Thymus (tissue), 11 donors: ENCODE data around the gene SLC2A1. TPM values are rescaled to one million over a fixed set of nuclear protein-coding genes. Genes with fewer than 3 reads are reported as not detected.

Source experiments
- DNase-seq, 9 donors: peaks; one replicate each; pipeline ENCODE4 v3.0.0-alpha.2; 2013; ENCODE audit warnings: low spot score in 9 of 9, low read depth in 6 of 9, missing footprints in 1 of 9
- H3K27ac ChIP-seq, 2 donors: one replicate each; pipeline ENCODE4 v1.5.1; 2013; ENCODE audit warnings: control low read depth in 1 of 2, low read depth in 1 of 2, low read length in 1 of 2, mild to moderate bottlenecking in 1 of 2, moderate library complexity in 1 of 2
- H3K27me3 ChIP-seq, 2 donors: one replicate each; pipeline ENCODE4 v1.5.1; 2013; ENCODE audit warnings: low read length in 1 of 2; ENCODE audit not compliant: control insufficient read depth in 2 of 2, insufficient read depth in 1 of 2
- H3K36me3 ChIP-seq, 2 donors: one replicate each; pipeline ENCODE4 v1.5.1; 2013; ENCODE audit warnings: low read length in 1 of 2, mild to moderate bottlenecking in 1 of 2, moderate library complexity in 1 of 2; ENCODE audit not compliant: control insufficient read depth in 2 of 2, insufficient read depth in 2 of 2
- H3K4me1 ChIP-seq, 2 donors: one replicate each; pipeline ENCODE4 v1.5.1; 2013; ENCODE audit warnings: low read length in 2 of 2; ENCODE audit not compliant: control insufficient read depth in 2 of 2, insufficient read depth in 2 of 2
- H3K4me3 ChIP-seq, 2 donors: one replicate each; pipeline ENCODE4 v1.5.1; 2013; ENCODE audit warnings: low read length in 2 of 2, control low read depth in 1 of 2, mild to moderate bottlenecking in 1 of 2
- H3K9me3 ChIP-seq, 2 donors: one replicate each; pipeline ENCODE4 v1.5.1; 2013; ENCODE audit warnings: low read length in 1 of 2, mild to moderate bottlenecking in 1 of 2; ENCODE audit not compliant: control insufficient read depth in 2 of 2, insufficient read depth in 1 of 2
- WGBS: extraction: QIAGEN DNeasy Blood & Tissue Kit; methylation state at CpG from one replicate; pipeline ENCODE4 v1.1.7; 2013; 5-methylcytosine and 5-hydroxymethylcytosine counted together
- polyA plus RNA-seq: library from polyadenylated mRNA; stranded (reverse); fragments of 200-250 nt; gene quantifications from one replicate; pipeline ENCODE4 v1.2.3, GENCODE V29; 2013
- total RNA-seq: library from RNA; stranded (reverse); fragments of 120-200 nt; gene quantifications from one replicate; pipeline ENCODE4 v1.2.4, GENCODE V29; 2013
- donor health status: healthy.

SLC2A1 gene
- total and polyA plus RNA-seq, 2 donors = 15.9 to 23.7 TPM

DNA sequence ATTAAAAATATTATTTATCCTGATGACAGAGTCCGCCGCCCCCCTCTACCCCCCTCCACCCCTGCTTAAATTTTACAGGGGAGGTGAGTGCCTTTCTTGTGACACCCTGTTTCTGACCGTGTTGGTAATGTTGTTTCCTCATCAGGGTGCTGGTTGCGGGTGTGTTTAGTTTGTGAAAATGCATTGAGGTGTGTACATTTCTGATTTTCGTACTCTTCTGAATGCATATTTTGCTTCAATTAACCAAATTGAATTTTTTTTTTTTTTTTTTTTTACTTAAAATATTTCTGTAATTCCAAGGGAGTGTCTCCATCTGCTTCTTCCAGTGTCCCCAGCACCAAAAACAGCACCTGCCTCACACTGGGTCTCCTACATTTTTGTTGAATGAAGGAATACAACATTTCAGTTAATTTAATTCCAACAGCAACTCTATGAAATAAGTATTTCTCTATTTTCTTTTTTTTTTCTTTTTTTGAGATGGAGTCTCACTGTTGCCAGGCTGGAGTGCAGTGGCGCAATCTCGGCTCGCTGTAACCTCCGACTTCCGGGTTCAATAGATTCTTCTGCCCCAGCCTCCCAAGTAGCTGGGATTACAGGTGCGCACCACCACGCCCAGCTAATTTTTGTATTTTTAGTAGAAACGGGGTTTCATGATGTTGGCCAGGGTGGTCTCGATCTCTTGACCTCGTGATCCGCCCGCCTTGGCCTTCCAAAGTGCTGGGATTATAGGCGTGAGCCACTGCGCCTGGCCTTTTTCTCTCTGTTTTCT, 5.6 kb upstream of the SLC2A1 start:
- H3K27ac ChIP-seq = no peak overlapping the region
- H3K4me1 ChIP-seq = peaks cover 13 to 40% of the 10 kb centered on the region in 2 donors
- no peak for DNase-seq
- 95% methylated on average over 19 of the region's 19 CpGs for whole genome bisulfite sequencing
- no peak overlapping the region for H3K4me3 ChIP-seq
- H3K9me3 ChIP-seq = no peaks in the 10 kb centered on the region
- H3K27me3 ChIP-seq = peaks cover 0 to 31% of the 10 kb centered on the region in 2 donors
- H3K36me3 ChIP-seq = no peaks in the 10 kb centered on the region

DNA sequence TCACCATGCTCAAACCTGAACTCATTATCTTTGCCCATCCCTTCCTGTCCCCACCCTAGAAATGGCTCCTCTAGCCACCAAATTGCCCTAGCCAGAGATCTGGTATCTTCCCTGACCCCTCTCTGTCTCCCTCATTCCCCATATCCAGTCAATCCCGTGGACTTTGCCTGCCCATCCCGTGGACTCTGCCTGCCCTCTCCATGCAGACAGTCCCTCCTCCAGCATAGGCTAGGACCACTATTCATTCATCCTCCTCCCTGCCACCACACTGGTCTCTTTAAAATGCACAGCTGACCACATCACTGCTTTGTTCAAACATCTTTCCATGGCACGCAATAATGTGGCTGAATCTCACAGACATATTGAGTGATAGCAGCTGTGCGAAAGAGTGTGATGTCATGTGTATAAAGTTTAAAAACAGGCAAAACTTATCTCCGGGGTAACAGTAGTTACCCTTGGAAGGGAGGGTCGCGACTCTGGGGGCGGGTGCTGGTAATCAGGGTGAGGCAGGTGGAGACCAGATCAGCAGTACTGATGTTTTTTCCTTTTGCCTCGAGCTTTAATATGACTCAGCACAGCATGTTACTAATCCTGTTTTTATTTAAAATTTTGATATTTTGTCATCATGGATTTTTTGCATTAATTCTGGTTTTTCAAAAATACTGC, 4.8 kb upstream of the SLC2A1 start:
- peak in 1 of 9 donors; percentile 39 for DNase-seq
- H3K36me3 ChIP-seq = no peaks in the 10 kb centered on the region
- peaks cover 0 to 32% of the 10 kb centered on the region in 2 donors for H3K27me3 ChIP-seq
- WGBS = 31% methylated on average over 9 of the region's 9 CpGs
- H3K9me3 ChIP-seq = no peaks in the 10 kb centered on the region
- H3K27ac ChIP-seq = peak overlapping the region in 1 of 2 donors; percentile 47
- no peak overlapping the region for H3K4me3 ChIP-seq
- H3K4me1 ChIP-seq = peaks cover 13 to 43% of the 10 kb centered on the region in 2 donors

DNA sequence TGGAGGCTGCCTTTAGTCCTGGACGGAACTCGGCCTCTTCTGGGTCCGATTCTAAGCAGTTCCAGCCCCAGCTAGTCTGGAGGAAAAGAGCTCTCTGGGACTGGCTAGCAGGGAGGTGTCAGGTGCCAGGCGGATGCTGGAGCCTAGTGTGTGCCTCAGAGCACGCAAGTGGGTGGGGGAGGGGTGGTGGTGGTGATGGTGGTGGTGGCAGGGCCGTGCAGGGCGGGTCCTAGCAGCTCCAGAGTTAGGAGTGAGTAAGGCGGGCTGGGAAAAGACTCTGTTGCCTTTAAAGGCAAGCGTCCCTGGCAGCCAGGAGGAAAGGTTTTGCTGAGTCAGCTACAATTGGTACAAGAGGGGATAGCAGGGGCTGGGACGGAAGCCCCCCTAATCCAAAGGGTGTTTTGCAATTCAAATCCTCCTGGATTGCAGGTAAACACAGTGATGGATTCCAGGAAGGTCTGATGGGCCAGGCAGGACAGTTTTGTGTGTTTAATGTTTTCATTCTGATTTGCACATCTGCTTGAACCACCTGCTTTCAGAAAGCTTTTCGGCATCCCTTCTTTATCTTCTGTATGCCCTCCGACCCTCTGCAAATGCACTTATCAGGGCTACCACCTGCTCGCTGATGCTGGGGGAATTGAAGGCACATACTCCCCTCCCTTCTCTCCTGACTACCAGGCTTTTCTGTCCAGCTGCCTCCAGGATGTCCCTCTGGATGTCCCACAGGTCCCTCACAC, 4.1 kb upstream of the SLC2A1 start:
- Histone ChIP-seq H3K27ac (peak overlapping the region in 1 of 2 donors; percentile 47), H3K36me3 (no peaks in the 10 kb centered on the region), H3K9me3 (no peaks in the 10 kb centered on the region), H3K4me3 (no peak overlapping the region), H3K4me1 (peaks cover 13 to 43% of the 10 kb centered on the region in 2 donors), H3K27me3 (peaks cover 0 to 33% of the 10 kb centered on the region in 2 donors)
- peak in 2 of 9 donors; percentile 50 to 58 for DNase-seq
- 58% methylated on average over 13 of the region's 13 CpGs for WGBS

DNA sequence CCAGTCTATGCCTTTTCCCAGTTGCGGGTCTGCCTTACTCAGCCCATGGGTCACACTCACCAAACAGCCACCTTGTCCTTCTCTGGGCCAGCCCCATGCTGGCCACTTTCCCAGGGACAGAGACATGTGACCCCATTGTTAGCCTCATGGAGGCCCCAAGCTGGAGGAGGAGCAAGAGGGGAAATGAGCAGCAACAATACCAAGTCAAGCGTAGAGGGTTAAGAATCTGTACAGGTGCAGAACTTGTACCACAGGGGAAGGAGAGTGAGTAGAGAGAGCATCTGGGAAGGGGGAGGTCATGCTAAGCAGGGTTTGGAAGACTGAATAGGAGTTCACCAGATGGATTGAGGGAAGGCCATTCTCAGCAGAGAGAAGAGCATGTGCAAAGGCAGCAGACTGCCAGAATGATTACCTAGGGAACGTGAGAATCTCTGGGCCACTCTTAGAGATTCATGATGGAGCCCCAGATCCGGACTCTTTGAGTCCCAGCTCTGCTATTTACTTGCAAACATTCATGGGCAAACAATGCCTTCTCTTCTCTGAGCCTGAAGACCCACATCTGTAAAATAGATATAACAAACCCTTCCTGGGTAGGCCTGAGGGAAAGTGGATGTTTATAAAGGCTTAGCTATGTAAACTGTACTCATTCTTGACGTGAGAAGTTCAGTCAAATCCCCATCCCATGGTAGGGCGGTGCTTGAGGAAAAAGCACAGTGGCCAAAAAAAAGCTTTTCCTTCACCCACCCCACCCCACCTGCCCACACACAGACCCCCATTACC, 2.8 kb upstream of the SLC2A1 start:
- H3K4me1 ChIP-seq = peaks cover 25 to 53% of the 10 kb centered on the region in 2 donors
- WGBS = 98% methylated on average over 6 of the region's 6 CpGs
- no peaks in the 10 kb centered on the region for H3K36me3 ChIP-seq
- no peak overlapping the region for H3K27ac ChIP-seq
- no peak overlapping the region for H3K4me3 ChIP-seq
- no peaks in the 10 kb centered on the region for H3K9me3 ChIP-seq
- peaks cover 0 to 35% of the 10 kb centered on the region in 2 donors for H3K27me3 ChIP-seq
- no peak for DNase-seq

DNA sequence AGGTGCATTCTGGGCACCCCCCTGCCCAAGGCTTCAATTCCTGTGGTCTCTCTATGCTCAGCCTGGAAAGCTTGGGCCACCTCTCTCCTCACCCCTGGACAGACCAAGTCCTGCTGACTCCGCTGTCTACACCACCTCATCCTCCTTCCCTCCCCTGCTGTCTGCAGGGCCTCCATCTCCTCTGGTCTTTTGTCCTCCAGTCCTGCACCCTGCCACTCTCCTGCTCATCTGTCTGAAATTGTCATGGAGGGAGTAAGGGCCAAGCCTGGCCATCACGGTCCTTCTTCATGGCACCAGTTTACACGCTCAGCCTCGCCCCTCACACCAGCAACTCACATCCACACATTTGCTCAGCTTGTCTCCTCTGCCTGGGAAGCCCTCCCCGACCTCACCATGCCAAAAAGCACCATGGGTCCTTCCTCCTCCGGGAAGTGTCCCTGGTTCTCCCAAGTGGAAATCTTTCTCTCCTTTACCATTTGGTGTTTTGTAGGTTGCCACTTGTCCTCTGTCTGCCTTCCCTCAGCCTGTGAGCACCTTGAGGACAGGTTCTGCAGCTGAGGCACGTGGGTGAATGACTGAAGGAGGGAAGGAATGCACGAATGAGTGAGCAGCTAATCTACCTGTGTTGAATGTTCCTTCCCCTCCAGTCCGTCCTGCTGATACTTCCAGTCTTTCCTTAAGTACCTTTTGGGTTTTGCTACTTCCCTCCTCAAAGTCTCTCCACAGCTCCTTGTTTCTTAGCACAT, 2.1 kb upstream of the SLC2A1 start:
- Histone ChIP-seq H3K9me3 (no peaks in the 10 kb centered on the region), H3K36me3 (peaks cover 0 to 3% of the 10 kb centered on the region in 2 donors), H3K4me1 (peaks cover 28 to 58% of the 10 kb centered on the region in 2 donors), H3K27me3 (peaks cover 0 to 35% of the 10 kb centered on the region in 2 donors), H3K27ac (no peak overlapping the region), H3K4me3 (no peak overlapping the region)
- 95% methylated on average over 9 of the region's 9 CpGs for WGBS
- no peak for DNase-seq

DNA sequence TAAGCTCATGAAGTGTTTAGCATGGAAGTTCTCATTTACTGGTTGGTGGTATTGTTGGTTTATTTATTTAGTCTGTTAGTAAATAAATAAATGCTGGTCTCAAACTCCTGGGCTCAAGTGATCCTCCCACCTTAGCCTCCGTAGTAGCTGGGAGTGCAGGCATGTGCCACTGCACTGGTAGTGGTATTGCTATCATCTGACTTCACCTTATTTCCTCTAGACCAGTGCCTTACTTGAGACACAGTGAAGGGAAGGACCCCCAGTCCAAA, 1.4 kb upstream of the SLC2A1 start:
- WGBS = 98% methylated on average over 1 of the region's 1 CpG
- H3K4me1 ChIP-seq = peaks cover 28 to 64% of the 10 kb centered on the region in 2 donors
- no peak for DNase-seq
- H3K4me3 ChIP-seq = no peak overlapping the region
- peaks cover 0 to 5% of the 10 kb centered on the region in 2 donors for H3K36me3 ChIP-seq
- no peaks in the 10 kb centered on the region for H3K9me3 ChIP-seq
- no peak overlapping the region for H3K27ac ChIP-seq
- peaks cover 0 to 35% of the 10 kb centered on the region in 2 donors for H3K27me3 ChIP-seq

DNA sequence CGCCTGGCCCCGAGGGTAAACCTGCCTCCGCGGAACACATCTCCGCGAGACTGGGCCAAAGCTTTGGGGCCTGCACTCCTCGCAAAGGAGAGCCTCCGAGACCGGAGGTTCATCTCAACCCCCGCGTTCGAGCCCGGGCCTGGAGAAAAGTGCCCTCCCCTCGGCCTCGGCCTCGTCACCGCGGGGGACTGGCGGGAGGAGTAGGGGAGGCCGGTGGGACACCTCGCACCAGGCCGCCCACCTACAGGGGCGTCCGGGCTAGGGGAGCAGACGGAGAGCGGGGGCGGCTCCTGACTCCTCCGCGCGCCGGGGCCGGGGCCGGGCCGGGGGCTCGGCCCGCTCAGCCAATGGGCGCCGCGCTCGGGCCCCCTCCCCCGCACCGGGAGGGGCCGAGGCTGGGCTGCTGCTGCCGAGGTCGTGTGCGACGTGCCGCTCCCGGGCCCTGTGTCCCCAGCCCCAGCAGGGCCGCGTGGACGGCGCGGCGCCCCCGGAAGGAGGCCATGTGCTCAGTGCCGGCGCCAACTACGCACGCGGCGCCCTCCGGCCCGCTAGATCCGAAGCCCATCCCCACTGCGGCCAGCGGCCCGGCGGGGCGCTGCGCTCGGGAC, 684 bp downstream of the SLC2A1 start:
- peaks cover 28 to 70% of the 10 kb centered on the region in 2 donors for H3K4me1 ChIP-seq
- H3K9me3 ChIP-seq = no peaks in the 10 kb centered on the region
- H3K27me3 ChIP-seq = peaks cover 0 to 30% of the 10 kb centered on the region in 2 donors
- H3K27ac ChIP-seq = peak overlapping the region; percentile 71 to 88
- peaks cover 3 to 20% of the 10 kb centered on the region in 2 donors for H3K36me3 ChIP-seq
- WGBS = 1% methylated on average over 72 of the region's 72 CpGs
- H3K4me3 ChIP-seq = peak overlapping the region; percentile 73 to 80
- peak in 6 of 9 donors; percentile 53 to 84 (median 65) for DNase-seq
